ENCODE results near the gene GLRX3.

GRCh38 chr10:130212746-130213145 lies 76.6 kb downstream of the GLRX3 start:
- no peak for TF ChIP-seq CTCF (IDR thresholded peaks at IDR 0.05)
- no peak for TF ChIP-seq POLR2A (IDR thresholded peaks at IDR 0.05)
- no peak for TF ChIP-seq POLR2AphosphoS5 (IDR thresholded peaks at IDR 0.05)
